GM12878 (cell line): ENCODE measurements around the gene DHX57. TPM values are rescaled to one million over a fixed set of nuclear protein-coding genes. Genes with fewer than 3 reads are reported as not detected.

Experiments
- BCLAF1 ChIP-seq: fragments of 450-650 bp; IDR thresholded peaks from 2 replicates; pipeline ENCODE4 v1.6.1; 2017; ENCODE audit warnings: antibody characterized with exemption, mild to moderate bottlenecking, moderate library complexity
- BHLHE40 ChIP-seq, 2 experiments: fragments of 450-650 bp in 1 of 2; IDR thresholded peaks; 2 replicates each; pipeline ENCODE4 v1.6.1; 2011 to 2017; ENCODE audit warnings: low read depth in 2 of 2, borderline replicate concordance in 1 of 2, improper control_type of control experiment in 1 of 2, low read length in 1 of 2, mild to moderate bottlenecking in 1 of 2
- BMI1 ChIP-seq: fragments of 450-650 bp; IDR thresholded peaks from 2 replicates; pipeline ENCODE4 v1.6.1; 2016; ENCODE audit warnings: mild to moderate bottlenecking, moderate library complexity, borderline replicate concordance
- FOXM1 ChIP-seq: IDR thresholded peaks from 2 replicates; pipeline ENCODE4 v1.6.1; 2012; ENCODE audit warnings: low read depth, mild to moderate bottlenecking, inconsistent platforms, low read length, moderate library complexity
- GABPA ChIP-seq: IDR thresholded peaks from 2 replicates; pipeline ENCODE4 v1.6.1; 2014; ENCODE audit warnings: antibody characterized with exemption, low read depth, mild to moderate bottlenecking, inconsistent platforms
- GATAD2B ChIP-seq: fragments of 450-650 bp; conservative IDR thresholded peaks from 2 replicates; pipeline ENCODE4 v1.6.1; 2017; ENCODE audit warnings: low read depth, mild to moderate bottlenecking, moderate library complexity
- IKZF1 ChIP-seq: fragments of 450-650 bp; conservative IDR thresholded peaks from 2 replicates; pipeline ENCODE4 v1.6.1; 2017; ENCODE audit warnings: antibody characterized with exemption, mild to moderate bottlenecking
- JUNB ChIP-seq: IDR thresholded peaks from 2 replicates; pipeline ENCODE4 v1.6.1; 2016; ENCODE audit warnings: antibody characterized with exemption, mild to moderate bottlenecking
- KLF5 ChIP-seq: fragments of 450-650 bp; IDR thresholded peaks from 2 replicates; pipeline ENCODE4 v1.6.1; 2014; ENCODE audit warnings: mild to moderate bottlenecking; ENCODE audit not compliant: partially characterized antibody
- NBN ChIP-seq: fragments of 450-650 bp; IDR thresholded peaks from 2 replicates; pipeline ENCODE4 v1.6.1; 2016
- POLR2AphosphoS5 ChIP-seq: IDR thresholded peaks from 2 replicates; pipeline ENCODE4 v1.6.1; 2011; ENCODE audit warnings: mild to moderate bottlenecking, low read length, inconsistent platforms
- POU2F2 ChIP-seq: IDR thresholded peaks from 3 replicates; pipeline ENCODE4 v1.6.1; 2011; ENCODE audit warnings: low read depth, mild to moderate bottlenecking, low read length, borderline replicate concordance
- STAT1 ChIP-seq: fragments of 450-650 bp; conservative IDR thresholded peaks from 2 replicates; pipeline ENCODE4 v1.6.1; 2014; ENCODE audit warnings: antibody characterized with exemption, mild to moderate bottlenecking
- TAF1 ChIP-seq: IDR thresholded peaks from 2 replicates; pipeline ENCODE4 v1.6.1; 2011; ENCODE audit warnings: mild to moderate bottlenecking, low read depth, low read length, borderline replicate concordance
- ZBED1 ChIP-seq: IDR thresholded peaks from 2 replicates; pipeline ENCODE4 v1.6.1; 2016; ENCODE audit warnings: borderline replicate concordance
- ZNF217 ChIP-seq: fragments of 450-650 bp; IDR thresholded peaks from 2 replicates; pipeline ENCODE4 v1.6.1; 2017; ENCODE audit warnings: antibody characterized with exemption, mild to moderate bottlenecking
- polyA plus RNA-seq, 11 experiments: library from polyadenylated mRNA; depleted of rRNA in 4 of 11; unstranded in 6 of 11; stranded (reverse) in 5 of 11; fragments of >200 nt; fragmentation: Nextera tagmentation in 4 of 11; fragmentation: Illumina TruSeq in 1 of 11; extraction: Ambion mirVana in 4 of 11; extraction: Trizol in 1 of 11; gene quantifications; 1 replicate in 1 of 11; 2 replicates in 10 of 11; pipeline versions ENCODE4 v1.2.1 to v1.2.3, GENCODE V29; 2011 to 2016; ENCODE audit warnings: inconsistent platforms in 2 of 11, missing spikeins in 2 of 11, low read depth in 1 of 11
- total RNA-seq, 4 experiments: library from RNA; depleted of rRNA in 3 of 4; stranded (reverse); fragments of >200 nt in 3 of 4; fragmentation: Illumina TruSeq in 1 of 4; extraction: Trizol in 1 of 4; gene quantifications; 2 replicates each; pipeline versions ENCODE4 v1.2.1 to v1.2.3, GENCODE V29; 2013 to 2021
- TF ChIP-seq, protein P1 (sequence below): fragments of 450-650 bp; IDR thresholded peaks from 2 replicates; pipeline ENCODE4 v1.6.1; 2016; ENCODE audit warnings: mild to moderate bottlenecking
- TF ChIP-seq, protein P2 (sequence below): fragments of 150-350 bp; IDR thresholded peaks from 2 replicates; pipeline ENCODE4 v1.6.1; 2014; ENCODE audit warnings: mild to moderate bottlenecking, low read depth, low read length
- TF ChIP-seq, protein P3 (sequence below): fragments of 450-650 bp; conservative IDR thresholded peaks from 2 replicates; pipeline ENCODE4 v1.6.1; 2017; ENCODE audit warnings: mild to moderate bottlenecking, moderate library complexity
- TF ChIP-seq, protein P4 (sequence below): fragments of 450-650 bp; IDR thresholded peaks from 2 replicates; pipeline ENCODE4 v1.6.1; 2017; ENCODE audit warnings: mild to moderate bottlenecking, low read depth, inconsistent platforms; ENCODE audit not compliant: poor library complexity, severe bottlenecking

DHX57 gene
- total and polyA plus RNA-seq, 10 of the 15 experiments (the other 5 are each of a cell fraction or from before 2014, with no cell fraction given), result 6.5 to 18.0 (median 15.8) TPM

GRCh38 chr2:38750011-38750890 lies 125.5 kb downstream of the DHX57 start (continued):
- TF ChIP-seq, protein P1, sequence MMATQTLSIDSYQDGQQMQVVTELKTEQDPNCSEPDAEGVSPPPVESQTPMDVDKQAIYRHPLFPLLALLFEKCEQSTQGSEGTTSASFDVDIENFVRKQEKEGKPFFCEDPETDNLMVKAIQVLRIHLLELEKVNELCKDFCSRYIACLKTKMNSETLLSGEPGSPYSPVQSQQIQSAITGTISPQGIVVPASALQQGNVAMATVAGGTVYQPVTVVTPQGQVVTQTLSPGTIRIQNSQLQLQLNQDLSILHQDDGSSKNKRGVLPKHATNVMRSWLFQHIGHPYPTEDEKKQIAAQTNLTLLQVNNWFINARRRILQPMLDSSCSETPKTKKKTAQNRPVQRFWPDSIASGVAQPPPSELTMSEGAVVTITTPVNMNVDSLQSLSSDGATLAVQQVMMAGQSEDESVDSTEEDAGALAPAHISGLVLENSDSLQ, result no peak
- peak; percentile 37 for TF ChIP-seq KLF5
- no peak for TF ChIP-seq GABPA
- no peak for TF ChIP-seq ZBED1
- TF ChIP-seq BCLAF1, result peak; percentile 59; the same call in 1 of the 2 replicates
- no peak for TF ChIP-seq POU2F2
- TF ChIP-seq, protein P2, sequence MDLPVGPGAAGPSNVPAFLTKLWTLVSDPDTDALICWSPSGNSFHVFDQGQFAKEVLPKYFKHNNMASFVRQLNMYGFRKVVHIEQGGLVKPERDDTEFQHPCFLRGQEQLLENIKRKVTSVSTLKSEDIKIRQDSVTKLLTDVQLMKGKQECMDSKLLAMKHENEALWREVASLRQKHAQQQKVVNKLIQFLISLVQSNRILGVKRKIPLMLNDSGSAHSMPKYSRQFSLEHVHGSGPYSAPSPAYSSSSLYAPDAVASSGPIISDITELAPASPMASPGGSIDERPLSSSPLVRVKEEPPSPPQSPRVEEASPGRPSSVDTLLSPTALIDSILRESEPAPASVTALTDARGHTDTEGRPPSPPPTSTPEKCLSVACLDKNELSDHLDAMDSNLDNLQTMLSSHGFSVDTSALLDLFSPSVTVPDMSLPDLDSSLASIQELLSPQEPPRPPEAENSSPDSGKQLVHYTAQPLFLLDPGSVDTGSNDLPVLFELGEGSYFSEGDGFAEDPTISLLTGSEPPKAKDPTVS, result no peak
- peak in 1 of 2 experiments; percentile 30; a peak in 1 of 4 replicates for TF ChIP-seq BHLHE40 (IDR thresholded peaks at IDR 0.05; ENCODE audit: borderline replicate concordance in 1 of 2, low read depth in 2 of 2, low read length in 1 of 2)
- TF ChIP-seq, protein P3, sequence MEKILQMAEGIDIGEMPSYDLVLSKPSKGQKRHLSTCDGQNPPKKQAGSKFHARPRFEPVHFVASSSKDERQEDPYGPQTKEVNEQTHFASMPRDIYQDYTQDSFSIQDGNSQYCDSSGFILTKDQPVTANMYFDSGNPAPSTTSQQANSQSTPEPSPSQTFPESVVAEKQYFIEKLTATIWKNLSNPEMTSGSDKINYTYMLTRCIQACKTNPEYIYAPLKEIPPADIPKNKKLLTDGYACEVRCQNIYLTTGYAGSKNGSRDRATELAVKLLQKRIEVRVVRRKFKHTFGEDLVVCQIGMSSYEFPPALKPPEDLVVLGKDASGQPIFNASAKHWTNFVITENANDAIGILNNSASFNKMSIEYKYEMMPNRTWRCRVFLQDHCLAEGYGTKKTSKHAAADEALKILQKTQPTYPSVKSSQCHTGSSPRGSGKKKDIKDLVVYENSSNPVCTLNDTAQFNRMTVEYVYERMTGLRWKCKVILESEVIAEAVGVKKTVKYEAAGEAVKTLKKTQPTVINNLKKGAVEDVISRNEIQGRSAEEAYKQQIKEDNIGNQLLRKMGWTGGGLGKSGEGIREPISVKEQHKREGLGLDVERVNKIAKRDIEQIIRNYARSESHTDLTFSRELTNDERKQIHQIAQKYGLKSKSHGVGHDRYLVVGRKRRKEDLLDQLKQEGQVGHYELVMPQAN, result peak; percentile 79; the same call in 1 of the 2 replicates
- TF ChIP-seq IKZF1, result no peak; the same call in 1 of the 2 replicates
- TF ChIP-seq STAT1, result no peak
- no peak for TF ChIP-seq BMI1
- TF ChIP-seq FOXM1, result no peak
- TF ChIP-seq NBN, result no peak
- TF ChIP-seq TAF1, result 0 out of 2 replicates have a peak, but pooled peaks have one; percentile 27
- TF ChIP-seq JUNB, result no peak
- TF ChIP-seq ZNF217, result peak; percentile 42; the same call in 1 of the 2 replicates
- TF ChIP-seq POLR2AphosphoS5, result 0 out of 2 replicates have a peak, but pooled peaks have one; percentile 1
- TF ChIP-seq GATAD2B, result peak; percentile 38; the same call in 1 of the 2 replicates
- TF ChIP-seq, protein P4, sequence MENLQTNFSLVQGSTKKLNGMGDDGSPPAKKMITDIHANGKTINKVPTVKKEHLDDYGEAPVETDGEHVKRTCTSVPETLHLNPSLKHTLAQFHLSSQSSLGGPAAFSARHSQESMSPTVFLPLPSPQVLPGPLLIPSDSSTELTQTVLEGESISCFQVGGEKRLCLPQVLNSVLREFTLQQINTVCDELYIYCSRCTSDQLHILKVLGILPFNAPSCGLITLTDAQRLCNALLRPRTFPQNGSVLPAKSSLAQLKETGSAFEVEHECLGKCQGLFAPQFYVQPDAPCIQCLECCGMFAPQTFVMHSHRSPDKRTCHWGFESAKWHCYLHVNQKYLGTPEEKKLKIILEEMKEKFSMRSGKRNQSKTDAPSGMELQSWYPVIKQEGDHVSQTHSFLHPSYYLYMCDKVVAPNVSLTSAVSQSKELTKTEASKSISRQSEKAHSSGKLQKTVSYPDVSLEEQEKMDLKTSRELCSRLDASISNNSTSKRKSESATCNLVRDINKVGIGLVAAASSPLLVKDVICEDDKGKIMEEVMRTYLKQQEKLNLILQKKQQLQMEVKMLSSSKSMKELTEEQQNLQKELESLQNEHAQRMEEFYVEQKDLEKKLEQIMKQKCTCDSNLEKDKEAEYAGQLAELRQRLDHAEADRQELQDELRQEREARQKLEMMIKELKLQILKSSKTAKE, result no peak
